ENCODE data around the gene ZNF580. TPM values are rescaled to one million over a fixed set of nuclear protein-coding genes. Genes with fewer than 3 reads are reported as not detected.

The ZNF580 gene
- polyA plus RNA-seq, 3 donors, result 9.7 to 46.5 (median 10.7) TPM

DNA sequence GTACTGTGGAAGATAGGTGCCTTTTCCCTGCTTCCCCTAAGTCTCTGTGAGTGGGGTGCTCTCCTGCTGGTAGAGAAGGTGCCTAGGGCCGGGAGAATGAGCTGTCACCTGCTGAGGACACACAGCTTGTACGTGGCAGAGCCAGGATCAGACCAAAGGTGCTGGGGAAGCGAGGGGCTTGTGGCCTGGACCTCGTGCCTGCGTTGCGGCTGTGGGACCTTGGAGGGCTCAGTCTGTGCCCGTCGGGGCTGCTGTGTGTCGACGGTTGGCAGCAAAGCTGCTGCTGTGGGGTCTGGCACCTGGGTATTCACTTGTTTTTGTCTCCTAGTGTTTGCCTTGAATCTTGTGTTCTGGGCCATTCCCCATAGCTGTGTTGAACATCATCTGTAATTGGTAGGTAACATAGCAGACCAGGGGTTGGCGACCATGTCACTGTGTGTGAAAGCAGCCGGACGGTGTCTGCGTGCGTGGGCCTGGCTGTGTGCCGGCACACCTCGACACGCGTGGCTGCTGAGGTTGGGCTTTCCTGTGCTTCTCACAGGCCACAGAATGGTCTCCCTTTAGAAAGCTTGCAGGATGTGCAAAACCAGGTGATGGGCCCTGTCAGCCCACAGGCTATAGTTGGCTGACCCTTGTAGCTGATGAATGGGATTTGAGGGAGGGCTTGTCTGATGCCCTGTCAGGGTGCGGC lies 23.2 kb downstream of the ZNF580 start:
- no peaks in the 10 kb centered on the region for H3K9me3 ChIP-seq (replicated peaks in 1 of 2; ENCODE audit: control insufficient read depth in 1 of 2, insufficient read depth in 1 of 2, low read length in 2 of 2)
- H3K27me3 ChIP-seq (ENCODE audit: control insufficient read depth in 2 of 2, insufficient read depth in 2 of 2, low read length in 2 of 2), result no peaks in the 10 kb centered on the region
- 91% methylated on average over 20 of the region's 20 CpGs for WGBS (ENCODE audit: insufficient coverage)
- Mint-ChIP-seq H3K4me1 (peaks cover 5% of the 10 kb centered on the region), H3K36me3 (peaks cover 78 to 96% of the 10 kb centered on the region in 2 donors), H3K9me3 (no peaks in the 10 kb centered on the region), H3K4me3 (no peak overlapping the region), H3K27ac (peak overlapping the region in 4 of 7 donors; percentile 32 to 77 (median 61)), H3K27me3 (ENCODE audit: low read depth in 3 of 3) (no peaks in the 10 kb centered on the region)
- H2AFZ ChIP-seq (ENCODE audit: insufficient read depth, low read depth, low read length, poor library complexity, severe bottlenecking), result no peak overlapping the region
- no peak overlapping the region for H3K4me2 ChIP-seq (replicated peaks; ENCODE audit: extremely low read depth, low read length, poor library complexity, severe bottlenecking)
- intact Hi-C loops (cut with micrococcal nuclease), result no loop called here
- H3K27ac ChIP-seq (ENCODE audit: low read depth in 1 of 2, low read length in 2 of 2), result no peak overlapping the region
- peaks cover 87 to 100% of the 10 kb centered on the region in 2 donors for H3K36me3 ChIP-seq (replicated peaks in 1 of 2; ENCODE audit: control insufficient read depth in 1 of 2, insufficient read depth in 2 of 2, low read length in 2 of 2)
- no peak overlapping the region for H3K4me3 ChIP-seq (replicated peaks in 1 of 3; ENCODE audit: low read depth in 2 of 3, low read length in 3 of 3)
- DNase-seq, result no peak
- no peak overlapping the region for H3K9ac ChIP-seq (ENCODE audit: insufficient read depth, low read length, poor library complexity, severe bottlenecking)
- H3K79me2 ChIP-seq (ENCODE audit: insufficient read depth, low read length), result peaks cover 97% of the 10 kb centered on the region
- no peak for TF ChIP-seq CTCF (IDR thresholded peaks at IDR 0.05)
- H3K4me1 ChIP-seq (ENCODE audit: control insufficient read depth in 1 of 2, insufficient read depth in 2 of 2, low read length in 2 of 2), result peaks cover 0 to 5% of the 10 kb centered on the region in 2 donors
- peaks cover 100% of the 10 kb centered on the region for H4K20me1 ChIP-seq (ENCODE audit: insufficient read depth, low read length)

- 97% methylated on average over 11 of the region's 12 CpGs for WGBS (ENCODE audit: insufficient coverage)
- Histone ChIP-seq H3K4me1 (ENCODE audit: control insufficient read depth in 1 of 2, insufficient read depth in 2 of 2, low read length in 2 of 2) (no peaks in the 10 kb centered on the region), H3K4me2 (replicated peaks; ENCODE audit: extremely low read depth, low read length, poor library complexity, severe bottlenecking) (no peak overlapping the region), H3K79me2 (ENCODE audit: insufficient read depth, low read length) (peaks cover 97% of the 10 kb centered on the region), H4K20me1 (ENCODE audit: insufficient read depth, low read length) (peaks cover 100% of the 10 kb centered on the region), H3K36me3 (replicated peaks in 1 of 2; ENCODE audit: control insufficient read depth in 1 of 2, insufficient read depth in 2 of 2, low read length in 2 of 2) (peaks cover 88 to 96% of the 10 kb centered on the region in 2 donors), H3K9me3 (replicated peaks in 1 of 2; ENCODE audit: control insufficient read depth in 1 of 2, insufficient read depth in 1 of 2, low read length in 2 of 2) (no peaks in the 10 kb centered on the region), H2AFZ (ENCODE audit: insufficient read depth, low read depth, low read length, poor library complexity, severe bottlenecking) (no peak overlapping the region), H3K9ac (ENCODE audit: insufficient read depth, low read length, poor library complexity, severe bottlenecking) (no peak overlapping the region), H3K27ac (ENCODE audit: low read depth in 1 of 2, low read length in 2 of 2) (peak overlapping the region in 1 of 2 donors; percentile 20), H3K4me3 (replicated peaks in 1 of 3; ENCODE audit: low read depth in 2 of 3, low read length in 3 of 3) (no peak overlapping the region), H3K27me3 (ENCODE audit: control insufficient read depth in 2 of 2, insufficient read depth in 2 of 2, low read length in 2 of 2) (no peaks in the 10 kb centered on the region)
- Mint-ChIP-seq H3K27ac (peak overlapping the region in 3 of 7 donors; percentile 15 to 50 (median 43)), H3K27me3 (ENCODE audit: low read depth in 3 of 3) (no peaks in the 10 kb centered on the region), H3K36me3 (peaks cover 84 to 98% of the 10 kb centered on the region in 2 donors), H3K4me3 (no peak overlapping the region), H3K4me1 (peaks cover 5% of the 10 kb centered on the region), H3K9me3 (peaks cover 0 to 2% (median 0%) of the 10 kb centered on the region in 7 donors)
- DNase-seq, result no peak
- intact Hi-C loops (cut with micrococcal nuclease), result no loop called here
- no peak for TF ChIP-seq CTCF (IDR thresholded peaks at IDR 0.05)
These were observed 25.7 kb downstream of the ZNF580 start for GRCh38 chr19:55666343-55667005.

Data from CD14-positive monocyte (primary cell).